HCT116 (cell line): ENCODE results near the gene SGPP2. TPM values are rescaled to one million over a fixed set of nuclear protein-coding genes. Genes with fewer than 3 reads are reported as not detected.

Source experiments
- ATAC-seq: fragments of 200-7000 bp; cut with Tn5 transposase; 2 replicates; pipeline ENCODE4 v1.9.1; 2020; ENCODE audit warnings: mild to moderate bottlenecking, moderate library complexity
- BruUV-seq: library from RNA; stranded (reverse); fragments of 400-500 nt; replicated peaks from 2 replicates; lab custom pipeline; 2021; lab: Mats Ljungman, UMichigan
- CTCF ChIA-PET: fragments of 300-600 bp; sonication (Branson Sonifier 250); formaldehyde crosslinking; loops from one replicate; lab custom pipeline; 2021; ENCODE audit warnings: antibody characterized with exemption; lab: Charles Lee
- POLR2A ChIA-PET: fragments of 300-600, 350-600 bp; sonication (Branson Sonifier 250); formaldehyde crosslinking; loops from one replicate; lab custom pipeline; 2021; ENCODE audit warnings: antibody characterized with exemption; lab: Charles Lee
- RAD21 ChIA-PET, 2 experiments: fragments of 300-600 bp; sonication (Branson Sonifier 250); formaldehyde crosslinking; loops; one replicate each; lab custom pipeline; 2023; ENCODE audit warnings: low total read pairs in 2 of 2; ENCODE audit not compliant: uncharacterized antibody in 2 of 2, unreplicated experiment in 2 of 2, low non-redundant PET in 1 of 2; lab: Charles Lee
- DNase-seq: peaks from one replicate; pipeline ENCODE4 v3.0.0-alpha.2; 2010; ENCODE audit warnings: low read depth, low spot score
- H2AFZ ChIP-seq: fragments of 200-600 bp; shearing (Covaris generic), sonication (generic); 2 replicates; pipeline ENCODE4 v1.6.1; 2017; ENCODE audit warnings: low read depth, mixed run types, mixed read lengths, antibody characterized with exemption, low read length; ENCODE audit not compliant: poor library complexity, severe bottlenecking
- H3K27ac ChIP-seq: 2 replicates; pipeline ENCODE4 v1.5.1; 2012; ENCODE audit warnings: low read depth, low read length
- H3K27me3 ChIP-seq: fragments of 200-600 bp; sonication (generic); 2 replicates; pipeline ENCODE4 v1.6.1; 2016; ENCODE audit warnings: mixed run types, low read length, mixed read lengths; ENCODE audit not compliant: insufficient read depth
- H3K36me3 ChIP-seq, 2 experiments: fragments of 200-500 bp in 1 of 2; fragments of 200-600 bp in 1 of 2; sonication (Bioruptor generic) in 1 of 2; sonication (generic) in 1 of 2; 2 replicates each; pipeline versions ENCODE4 v1.5.1 to v1.6.1; 2014 to 2016; ENCODE audit warnings: low read length in 2 of 2, inconsistent platforms in 1 of 2, mixed read lengths in 1 of 2, mixed run types in 1 of 2; ENCODE audit not compliant: insufficient read depth in 2 of 2, control insufficient read depth in 1 of 2
- H3K4me1 ChIP-seq, 2 experiments: fragments of 200-600 bp in 1 of 2; sonication (generic) in 1 of 2; 2 replicates each; pipeline versions ENCODE4 v1.5.1 to v1.6.1; 2012 to 2017; ENCODE audit warnings: low read length in 2 of 2, inconsistent platforms in 1 of 2, mild to moderate bottlenecking in 1 of 2, mixed read lengths in 1 of 2, mixed run types in 1 of 2, moderate library complexity in 1 of 2; ENCODE audit not compliant: insufficient read depth in 2 of 2, control insufficient read depth in 1 of 2
- H3K4me2 ChIP-seq: fragments of 200-600 bp; sonication (generic); 2 replicates; pipeline ENCODE4 v1.6.1; 2017; ENCODE audit warnings: mixed run types, low read length, mixed read lengths
- H3K4me3 ChIP-seq, 2 experiments: fragments of 200-600 bp in 1 of 2; sonication (generic) in 1 of 2; replicated peaks in 1 of 2; 2 replicates each; pipeline ENCODE4 v1.5.1; 2011 to 2016; ENCODE audit warnings: low read length in 2 of 2, control low read depth in 1 of 2, low read depth in 1 of 2, mild to moderate bottlenecking in 1 of 2, mixed read lengths in 1 of 2, mixed run types in 1 of 2
- H3K79me2 ChIP-seq: fragments of 200-600 bp; sonication (generic); 2 replicates; pipeline ENCODE4 v1.6.1; 2017; ENCODE audit warnings: mild to moderate bottlenecking, mixed run types, low read length, moderate library complexity, mixed read lengths; ENCODE audit not compliant: insufficient read depth
- H3K9ac ChIP-seq: fragments of 200-600 bp; sonication (generic); 2 replicates; pipeline ENCODE4 v1.6.1; 2016; ENCODE audit warnings: low read length, mixed read lengths
- H3K9me2 ChIP-seq: fragments of 200-600 bp; sonication (generic), shearing (Covaris generic); 2 replicates; pipeline ENCODE4 v1.6.1; 2017; ENCODE audit warnings: mixed run types, mild to moderate bottlenecking, moderate library complexity; ENCODE audit not compliant: insufficient read depth
- H3K9me3 ChIP-seq, 2 experiments: fragments of 200-500 bp in 1 of 2; fragments of 200-600 bp in 1 of 2; sonication (Bioruptor generic) in 1 of 2; sonication (generic) in 1 of 2; 2 replicates each; pipeline ENCODE4 v1.6.1; 2014 to 2017; ENCODE audit warnings: low read length in 2 of 2, mixed read lengths in 2 of 2, inconsistent platforms in 1 of 2, low read depth in 1 of 2, mild to moderate bottlenecking in 1 of 2, mixed run types in 1 of 2, moderate library complexity in 1 of 2; ENCODE audit not compliant: control insufficient read depth in 1 of 2, insufficient read depth in 1 of 2
- H4K20me1 ChIP-seq: fragments of 200-600 bp; sonication (generic), shearing (Covaris generic); 2 replicates; pipeline ENCODE4 v1.6.1; 2017; ENCODE audit warnings: mixed run types, mild to moderate bottlenecking, moderate library complexity; ENCODE audit not compliant: insufficient read depth
- CEBPB ChIP-seq: IDR thresholded peaks from 2 replicates; pipeline ENCODE4 v1.6.1; 2012; ENCODE audit warnings: low read depth
- EGR1 ChIP-seq: IDR thresholded peaks from 2 replicates; pipeline ENCODE4 v1.6.1; 2012; ENCODE audit warnings: low read depth
- ELF1 ChIP-seq: IDR thresholded peaks from 2 replicates; pipeline ENCODE4 v1.6.1; 2012; ENCODE audit warnings: low read depth, borderline replicate concordance
- EZH2 ChIP-seq: fragments of 200-600 bp; sonication (generic); IDR thresholded peaks from 2 replicates; pipeline ENCODE4 v1.6.1; 2017; ENCODE audit warnings: antibody characterized with exemption, mixed run types
- JUND ChIP-seq: IDR thresholded peaks from 2 replicates; pipeline ENCODE4 v1.6.1; 2012
- MAX ChIP-seq: IDR thresholded peaks from 2 replicates; pipeline ENCODE4 v1.6.1; 2012
- POLR2A ChIP-seq: IDR thresholded peaks from 2 replicates; pipeline ENCODE4 v1.7.0; 2011; ENCODE audit warnings: borderline replicate concordance; ENCODE audit not compliant: insufficient read depth, insufficient read length; ENCODE audit errors: extremely low read depth
- RAD21 ChIP-seq: IDR thresholded peaks from 2 replicates; pipeline ENCODE4 v1.6.1; 2012; ENCODE audit warnings: low read depth, mild to moderate bottlenecking
- SP1 ChIP-seq: IDR thresholded peaks from 2 replicates; pipeline ENCODE4 v1.6.1; 2012; ENCODE audit warnings: low read depth
- SRF ChIP-seq: IDR thresholded peaks from 2 replicates; pipeline ENCODE4 v1.6.1; 2012; ENCODE audit warnings: low read depth
- TCF7L2 ChIP-seq: IDR thresholded peaks from 2 replicates; pipeline ENCODE4 v1.7.0; 2011; ENCODE audit warnings: borderline replicate concordance, inconsistent platforms; ENCODE audit not compliant: insufficient read depth, insufficient read length; ENCODE audit errors: extremely low read depth
- YY1 ChIP-seq: IDR thresholded peaks from 2 replicates; pipeline ENCODE4 v1.6.1; 2011; ENCODE audit warnings: low read length, low read depth, moderate library complexity, mild to moderate bottlenecking; ENCODE audit not compliant: insufficient replicate concordance; ENCODE audit errors: extremely low read depth
- ZBTB33 ChIP-seq: IDR thresholded peaks from 2 replicates; pipeline ENCODE4 v1.6.1; 2011; ENCODE audit warnings: mild to moderate bottlenecking, low read length, moderate library complexity; ENCODE audit not compliant: insufficient replicate concordance; ENCODE audit errors: extremely low read depth
- ZFX ChIP-seq: fragments of 450-650 bp; IDR thresholded peaks from 2 replicates; pipeline ENCODE4 v1.6.1; 2017
- ZNF274 ChIP-seq: fragments of 200-500 bp; sonication (Bioruptor generic); IDR thresholded peaks from 2 replicates; pipeline ENCODE4 v1.6.1; 2014; ENCODE audit warnings: mild to moderate bottlenecking, low read depth, low read length, inconsistent platforms
- intact Hi-C: fragments of 100-400 bp; cut with micrococcal nuclease; formaldehyde crosslinking; loops from 2 replicates; pipeline ENCODE4 v1.10.0; 2022
- total RNA-seq: library from RNA; stranded (reverse); gene quantifications from one replicate; pipeline ENCODE4 v1.2.1, GENCODE V29; 2021; ENCODE audit not compliant: unreplicated experiment
- TF ChIP-seq, protein P1 (sequence below): IDR thresholded peaks from 2 replicates; pipeline ENCODE4 v1.6.1; 2012; ENCODE audit warnings: low read depth
- TF ChIP-seq, protein P2 (sequence below): IDR thresholded peaks from 2 replicates; pipeline ENCODE4 v1.6.1; 2012

SGPP2 gene
- total RNA-seq, 1 experiment from 2014 or later, result 1.6 TPM

DNA sequence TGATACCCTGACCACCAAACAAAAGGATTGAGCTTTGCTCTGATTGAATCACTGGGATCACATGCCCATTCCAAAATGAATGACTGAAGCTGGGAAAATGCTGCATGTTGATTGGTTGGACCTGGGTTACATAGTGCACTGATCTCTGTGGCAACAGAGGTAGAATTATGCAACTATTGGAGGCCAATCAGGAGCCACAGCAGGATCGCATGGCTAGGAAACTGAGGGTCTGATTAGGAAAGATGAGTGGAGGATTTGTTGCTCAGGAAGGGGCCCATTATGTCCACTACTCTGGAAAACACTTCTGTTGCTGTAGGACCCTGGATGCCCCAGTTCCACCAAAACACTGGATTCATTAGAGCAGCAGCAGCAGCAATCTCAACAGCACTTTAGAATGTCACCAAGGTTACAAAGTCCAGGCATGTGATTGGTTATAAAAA, 25.9 kb upstream of the SGPP2 start:
- ATAC-seq (no peak), DNase-seq (no peak)
- no peaks in the 10 kb centered on the region for H3K9me2 ChIP-seq
- ChIA-PET CTCF (no interaction called here), RAD21 (no interaction called here), POLR2A (no interaction called here)
- BruUV-seq, result no TSS peak
- no peaks in the 10 kb centered on the region for H3K36me3 ChIP-seq
- no peaks in the 10 kb centered on the region for H3K4me1 ChIP-seq
- no peaks in the 10 kb centered on the region; a peak in 1 of 4 replicates for H3K9me3 ChIP-seq
- H3K27me3 ChIP-seq, result no peaks in the 10 kb centered on the region
- no peak overlapping the region for H3K27ac ChIP-seq
- no peak overlapping the region for H3K4me3 ChIP-seq
- intact Hi-C loops, result no loop called here
- H3K79me2 ChIP-seq, result no peaks in the 10 kb centered on the region
- no peak for TF ChIP-seq POLR2A
- no peak for TF ChIP-seq JUND
- no peak for TF ChIP-seq ZFX
- no peak for TF ChIP-seq ZNF274
- TF ChIP-seq EGR1, result no peak
- TF ChIP-seq RAD21, result no peak
- TF ChIP-seq SP1, result no peak
- TF ChIP-seq EZH2, result no peak
- TF ChIP-seq, protein P1, sequence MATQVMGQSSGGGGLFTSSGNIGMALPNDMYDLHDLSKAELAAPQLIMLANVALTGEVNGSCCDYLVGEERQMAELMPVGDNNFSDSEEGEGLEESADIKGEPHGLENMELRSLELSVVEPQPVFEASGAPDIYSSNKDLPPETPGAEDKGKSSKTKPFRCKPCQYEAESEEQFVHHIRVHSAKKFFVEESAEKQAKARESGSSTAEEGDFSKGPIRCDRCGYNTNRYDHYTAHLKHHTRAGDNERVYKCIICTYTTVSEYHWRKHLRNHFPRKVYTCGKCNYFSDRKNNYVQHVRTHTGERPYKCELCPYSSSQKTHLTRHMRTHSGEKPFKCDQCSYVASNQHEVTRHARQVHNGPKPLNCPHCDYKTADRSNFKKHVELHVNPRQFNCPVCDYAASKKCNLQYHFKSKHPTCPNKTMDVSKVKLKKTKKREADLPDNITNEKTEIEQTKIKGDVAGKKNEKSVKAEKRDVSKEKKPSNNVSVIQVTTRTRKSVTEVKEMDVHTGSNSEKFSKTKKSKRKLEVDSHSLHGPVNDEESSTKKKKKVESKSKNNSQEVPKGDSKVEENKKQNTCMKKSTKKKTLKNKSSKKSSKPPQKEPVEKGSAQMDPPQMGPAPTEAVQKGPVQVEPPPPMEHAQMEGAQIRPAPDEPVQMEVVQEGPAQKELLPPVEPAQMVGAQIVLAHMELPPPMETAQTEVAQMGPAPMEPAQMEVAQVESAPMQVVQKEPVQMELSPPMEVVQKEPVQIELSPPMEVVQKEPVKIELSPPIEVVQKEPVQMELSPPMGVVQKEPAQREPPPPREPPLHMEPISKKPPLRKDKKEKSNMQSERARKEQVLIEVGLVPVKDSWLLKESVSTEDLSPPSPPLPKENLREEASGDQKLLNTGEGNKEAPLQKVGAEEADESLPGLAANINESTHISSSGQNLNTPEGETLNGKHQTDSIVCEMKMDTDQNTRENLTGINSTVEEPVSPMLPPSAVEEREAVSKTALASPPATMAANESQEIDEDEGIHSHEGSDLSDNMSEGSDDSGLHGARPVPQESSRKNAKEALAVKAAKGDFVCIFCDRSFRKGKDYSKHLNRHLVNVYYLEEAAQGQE, result no peak
- TF ChIP-seq CEBPB, result no peak
- no peak for TF ChIP-seq TCF7L2
- TF ChIP-seq MAX, result no peak
- TF ChIP-seq ELF1, result no peak
- TF ChIP-seq, protein P2, sequence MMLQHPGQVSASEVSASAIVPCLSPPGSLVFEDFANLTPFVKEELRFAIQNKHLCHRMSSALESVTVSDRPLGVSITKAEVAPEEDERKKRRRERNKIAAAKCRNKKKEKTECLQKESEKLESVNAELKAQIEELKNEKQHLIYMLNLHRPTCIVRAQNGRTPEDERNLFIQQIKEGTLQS, result no peak
- no peak for TF ChIP-seq SRF
- TF ChIP-seq ZBTB33, result no peak
- no peak for TF ChIP-seq YY1
- H2AFZ ChIP-seq, result no peak overlapping the region
- no peak overlapping the region for H3K9ac ChIP-seq
- H4K20me1 ChIP-seq, result no peaks in the 10 kb centered on the region
- H3K4me2 ChIP-seq, result no peak overlapping the region
